Urinary bladder (tissue), 4 donors: ENCODE results near the gene MDC1. TPM values are rescaled to one million over a fixed set of nuclear protein-coding genes. Genes with fewer than 3 reads are reported as not detected.

Experiments
- DNase-seq: peaks from one replicate; pipeline ENCODE4 v3.0.0-alpha.2; 2015; ENCODE audit errors: extremely low spot score
- H3K27ac ChIP-seq: one replicate; pipeline ENCODE4 v1.5.1; 2013; ENCODE audit warnings: low read depth, mild to moderate bottlenecking, moderate library complexity
- H3K36me3 ChIP-seq: one replicate; pipeline ENCODE4 v1.6.1; 2013; ENCODE audit warnings: mild to moderate bottlenecking, moderate library complexity; ENCODE audit not compliant: insufficient read depth
- H3K4me1 ChIP-seq: one replicate; pipeline ENCODE4 v1.6.1; 2013; ENCODE audit warnings: mild to moderate bottlenecking, moderate library complexity; ENCODE audit not compliant: insufficient read depth
- H3K4me3 ChIP-seq: one replicate; pipeline ENCODE4 v1.5.1; 2013; ENCODE audit warnings: low read depth, low read length
- WGBS: extraction: QIAGEN DNeasy Blood & Tissue Kit; methylation state at CpG from one replicate; pipeline ENCODE4 v1.1.7; 2013; 5-methylcytosine and 5-hydroxymethylcytosine counted together
- polyA plus RNA-seq: library from polyadenylated mRNA; stranded (reverse); fragments of 200-250 nt; gene quantifications from one replicate; pipeline ENCODE4 v1.2.3, GENCODE V29; 2013
- total RNA-seq: library from RNA; depleted of rRNA; stranded (reverse); fragments of >200 nt; gene quantifications from one replicate; pipeline ENCODE4 v1.2.3, GENCODE V29; 2014
- donor health status: healthy with polysubstance abuse.
- donor health status: healthy.

MDC1 gene
- total and polyA plus RNA-seq, 2 donors: 9.8 to 18.3 TPM

DNA sequence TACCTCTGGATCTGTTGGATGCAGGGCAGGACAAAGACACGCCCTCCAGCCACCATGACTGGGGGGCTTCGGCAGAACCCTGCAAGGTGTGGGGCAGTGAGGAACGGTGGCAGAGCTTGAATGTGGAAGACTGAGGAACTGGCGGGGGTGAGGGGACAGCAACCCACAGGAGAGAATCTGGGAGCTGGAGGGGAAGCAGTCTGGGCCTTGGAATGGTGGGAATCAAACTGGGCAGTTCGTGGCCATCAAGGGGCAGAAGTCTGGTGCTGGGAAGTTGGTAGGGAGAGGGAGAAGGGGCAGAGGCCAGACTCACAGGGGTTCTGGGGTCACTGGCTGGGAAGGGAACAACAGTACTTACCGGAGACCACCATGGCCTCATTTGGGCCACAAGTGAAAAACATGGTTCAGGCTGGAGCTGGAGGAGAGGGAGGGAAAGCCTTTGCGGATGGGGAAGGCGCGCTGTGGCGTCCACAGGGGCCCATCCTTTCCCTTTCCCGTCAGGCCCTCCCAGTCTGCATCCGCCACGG lies 24.8 kb upstream of the MDC1 start:
- H3K4me3 ChIP-seq: peak overlapping the region; percentile 83
- H3K4me1 ChIP-seq: no peaks in the 10 kb centered on the region
- DNase-seq: no peak
- 5% methylated on average over 13 of the region's 13 CpGs for WGBS
- peak overlapping the region; percentile 92 for H3K27ac ChIP-seq
- no peaks in the 10 kb centered on the region for H3K36me3 ChIP-seq

- Histone ChIP-seq H3K4me1 (no peaks in the 10 kb centered on the region), H3K4me3 (peak overlapping the region; percentile 83), H3K36me3 (no peaks in the 10 kb centered on the region), H3K27ac (peak overlapping the region; percentile 92)
- WGBS: 67% methylated on average over 8 of the region's 8 CpGs
- no peak for DNase-seq
Observed at GRCh38 chr6:30741063-30741779, 24.1 kb upstream of the MDC1 start.

GRCh38 chr6:30740540-30740870 lies 23.4 kb upstream of the MDC1 start:
- no peak for DNase-seq
- no peak overlapping the region for H3K27ac ChIP-seq

DNA sequence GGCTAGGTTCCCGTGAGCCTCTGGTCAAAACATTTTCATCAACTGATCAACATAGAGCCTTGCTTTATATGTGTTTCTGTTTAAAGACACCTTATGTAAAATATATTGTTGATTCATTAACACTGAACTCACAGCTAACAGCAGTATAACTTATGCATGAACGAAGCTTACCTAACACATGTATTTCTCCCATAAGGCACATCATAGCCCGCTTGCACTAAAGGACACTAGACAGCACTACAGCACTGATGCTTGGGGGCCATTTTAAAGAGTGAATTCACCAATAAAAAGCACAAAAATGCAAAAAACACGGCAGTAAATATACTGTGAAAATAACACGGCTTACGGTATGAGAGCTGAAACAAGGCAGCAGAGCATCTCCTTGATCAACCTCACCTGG lies 21.5 kb upstream of the MDC1 start:
- WGBS: 82% methylated on average over 6 of the region's 6 CpGs
- no peaks in the 10 kb centered on the region for H3K36me3 ChIP-seq

More at GRCh38 chr6:30740540-30740870, 23.4 kb upstream of the MDC1 start:
- WGBS: 92% methylated on average over 2 of the region's 2 CpGs
- Histone ChIP-seq H3K4me1 (no peaks in the 10 kb centered on the region), H3K36me3 (no peaks in the 10 kb centered on the region), H3K4me3 (no peak overlapping the region)

GRCh38 chr6:30735668-30736314 lies 18.7 kb upstream of the MDC1 start:
- Histone ChIP-seq H3K4me3 (no peak overlapping the region), H3K27ac (no peak overlapping the region), H3K4me1 (no peaks in the 10 kb centered on the region), H3K36me3 (no peaks in the 10 kb centered on the region)
- WGBS: 92% methylated on average over 8 of the region's 8 CpGs
- no peak for DNase-seq

More for the DNA sequence above, 21.5 kb upstream of the MDC1 start:
- no peak overlapping the region for H3K4me3 ChIP-seq
- no peak overlapping the region for H3K27ac ChIP-seq
- H3K4me1 ChIP-seq: no peaks in the 10 kb centered on the region
- no peak for DNase-seq

DNA sequence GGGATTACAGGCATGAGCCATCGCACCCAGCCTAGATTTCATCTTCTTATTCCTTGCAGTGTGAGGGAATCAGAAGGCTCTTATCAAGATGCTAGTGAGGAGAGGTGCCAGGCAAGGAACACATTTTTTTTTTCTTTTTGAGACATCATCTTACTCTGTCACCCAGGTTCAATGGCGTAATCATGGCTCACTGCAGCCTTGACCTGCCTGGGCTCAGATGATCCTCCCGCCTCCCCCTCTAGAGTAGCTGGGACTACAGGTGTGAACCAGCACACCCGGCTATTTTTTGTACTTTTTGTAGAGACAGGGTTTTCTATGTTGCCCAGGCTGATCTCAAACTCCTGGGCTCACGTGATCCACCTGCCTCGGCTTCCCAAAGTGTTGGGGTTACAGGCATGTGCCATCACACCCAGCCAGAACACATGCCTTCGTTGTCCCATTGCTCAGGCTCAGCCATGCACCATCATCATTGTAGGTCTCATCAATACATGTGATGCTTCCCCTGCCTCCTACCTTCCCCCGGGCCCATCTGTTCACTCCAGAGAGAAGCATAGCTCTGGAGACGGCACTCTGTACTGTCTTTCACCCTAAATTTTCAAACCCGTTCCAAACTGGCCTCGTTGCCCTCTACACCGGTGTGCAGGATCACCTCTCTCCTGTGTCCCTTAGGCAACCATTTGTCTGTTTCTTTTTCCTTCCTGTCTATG lies 15.3 kb upstream of the MDC1 start:
- no peak overlapping the region for H3K4me3 ChIP-seq
- 92% methylated on average over 12 of the region's 12 CpGs for WGBS
- H3K36me3 ChIP-seq: no peaks in the 10 kb centered on the region
- DNase-seq: no peak
- H3K27ac ChIP-seq: no peak overlapping the region
- no peaks in the 10 kb centered on the region for H3K4me1 ChIP-seq

GRCh38 chr6:30730601-30731435 lies 13.7 kb upstream of the MDC1 start:
- Histone ChIP-seq H3K4me3 (no peak overlapping the region), H3K4me1 (no peaks in the 10 kb centered on the region), H3K36me3 (no peaks in the 10 kb centered on the region), H3K27ac (peak overlapping the region; percentile 54)
- no peak for DNase-seq
- WGBS: 45% methylated on average over 30 of the region's 30 CpGs

- 55% methylated on average over 7 of the region's 7 CpGs for WGBS
- H3K27ac ChIP-seq: peak overlapping the region; percentile 33
- H3K36me3 ChIP-seq: no peaks in the 10 kb centered on the region
Observed at GRCh38 chr6:30727920-30728553, 11.0 kb upstream of the MDC1 start.

DNA sequence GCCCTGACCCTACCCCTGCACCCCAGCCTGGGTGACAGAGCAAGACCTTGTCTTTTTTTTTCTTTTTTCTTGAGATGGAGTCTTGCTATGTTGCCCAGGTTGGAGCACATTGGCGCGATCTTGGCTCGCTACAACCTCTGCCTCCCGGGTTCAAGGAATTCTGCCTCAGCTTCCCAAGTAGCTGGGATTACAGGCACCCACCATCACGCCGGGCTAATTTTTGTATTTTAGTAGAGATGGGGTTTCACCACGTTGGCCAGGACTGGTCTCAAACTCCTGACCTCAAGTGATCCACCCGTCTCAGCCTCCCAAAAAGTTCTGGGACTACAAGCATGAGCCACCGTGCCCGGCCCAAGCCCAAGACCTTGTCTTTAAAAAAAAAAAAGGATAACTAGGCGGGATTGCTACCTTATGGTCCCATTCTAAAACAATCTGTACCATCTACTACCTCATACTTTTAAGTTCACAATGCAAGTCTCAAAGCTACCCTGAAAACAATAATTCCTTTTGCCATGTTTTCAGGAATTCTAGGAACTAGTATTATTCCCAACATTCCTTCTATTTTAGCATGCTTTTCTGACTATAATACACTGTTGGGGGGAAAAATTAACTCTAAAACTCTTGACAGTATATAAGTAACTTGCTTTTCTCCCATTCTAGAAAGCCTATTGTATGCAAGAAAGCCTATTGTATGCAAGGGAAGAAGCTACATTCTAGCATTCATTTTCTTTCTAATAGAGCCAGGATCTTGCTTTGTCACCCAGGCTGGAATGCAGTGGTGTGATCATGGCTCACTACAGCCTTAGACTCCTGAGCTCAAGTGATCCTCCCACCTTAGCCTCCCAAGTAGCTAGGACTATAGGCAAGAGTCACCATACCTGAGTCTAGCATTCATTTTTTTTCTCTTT lies 9.7 kb upstream of the MDC1 start:
- Histone ChIP-seq H3K4me3 (no peak overlapping the region), H3K27ac (no peak overlapping the region), H3K4me1 (no peaks in the 10 kb centered on the region), H3K36me3 (no peaks in the 10 kb centered on the region)
- no peak for DNase-seq
- WGBS: 82% methylated on average over 11 of the region's 11 CpGs

More at GRCh38 chr6:30727920-30728553, 11.0 kb upstream of the MDC1 start:
- no peak overlapping the region for H3K4me3 ChIP-seq
- DNase-seq: no peak
- H3K4me1 ChIP-seq: no peaks in the 10 kb centered on the region

DNA sequence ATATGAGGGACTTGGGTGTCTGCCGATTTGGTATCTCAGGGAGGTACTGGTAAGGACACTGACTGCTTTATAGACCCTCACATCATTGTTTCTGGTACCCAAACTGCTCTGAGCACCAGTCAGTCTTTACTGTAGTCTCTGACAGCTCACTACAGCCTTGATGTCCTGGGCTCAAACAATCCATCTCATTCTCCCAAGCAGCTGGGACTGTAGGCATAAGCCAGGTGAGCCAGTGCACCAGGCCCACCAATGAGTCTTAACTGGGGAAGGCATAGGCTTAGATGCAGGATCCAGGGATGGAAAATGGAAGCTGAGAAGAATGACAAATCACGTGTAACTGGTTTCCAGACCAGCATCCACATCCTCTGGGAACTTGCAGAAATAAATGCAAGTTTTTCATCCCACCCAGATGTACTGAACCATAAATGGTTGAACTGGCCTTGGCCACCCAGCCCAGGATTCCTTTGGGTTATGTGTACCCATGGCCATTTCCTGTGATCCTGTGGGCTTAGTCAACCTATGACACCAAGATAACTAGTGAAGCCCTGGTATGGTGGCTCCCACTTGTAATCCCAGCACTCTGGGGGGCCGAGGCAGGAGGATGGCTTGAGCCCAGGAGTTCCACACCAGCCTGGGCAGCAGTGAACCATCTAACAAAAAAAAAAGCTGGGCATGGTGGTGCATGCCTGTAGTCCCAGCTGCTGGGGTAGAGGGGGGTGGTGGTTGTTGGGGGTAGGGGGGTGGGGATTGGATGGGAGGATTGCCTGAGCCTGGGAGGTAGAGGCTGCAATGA lies 8.8 kb upstream of the MDC1 start:
- Histone ChIP-seq H3K4me3 (no peak overlapping the region), H3K36me3 (no peaks in the 10 kb centered on the region), H3K27ac (no peak overlapping the region), H3K4me1 (no peaks in the 10 kb centered on the region)
- WGBS: 49% methylated on average over 3 of the region's 3 CpGs
- DNase-seq: no peak

- no peaks in the 10 kb centered on the region for H3K36me3 ChIP-seq
- H3K27ac ChIP-seq: peak overlapping the region; percentile 48
- no peaks in the 10 kb centered on the region for H3K4me1 ChIP-seq
- no peak overlapping the region for H3K4me3 ChIP-seq
- DNase-seq: no peak
- WGBS: 29% methylated on average over 6 of the region's 6 CpGs
Observed at GRCh38 chr6:30724906-30725667, 8.0 kb upstream of the MDC1 start.
